GM19455 (cell line): ENCODE results near the gene ZNF124.

Experiments
- ATAC-seq: cut with Tn5 transposase; IDR thresholded peaks from one replicate; pipeline ENCODE4 v1.9.1; 2021; ENCODE audit not compliant: unreplicated experiment

The ZNF124 gene

GRCh38 chr1:247113733-247114271 is 58.0 kb downstream of the ZNF124 start:
- no peak for ATAC-seq

- no peak for ATAC-seq
These were observed 58.7 kb downstream of the ZNF124 start for GRCh38 chr1:247113094-247113497.

- ATAC-seq = no peak
These were observed 59.4 kb downstream of the ZNF124 start for GRCh38 chr1:247112479-247112781.

- ATAC-seq = no peak
These were observed 59.9 kb downstream of the ZNF124 start for GRCh38 chr1:247111700-247112478.

GRCh38 chr1:247111259-247111699 is 60.5 kb downstream of the ZNF124 start:
- no peak for ATAC-seq

- ATAC-seq = no peak
These were observed 61.1 kb downstream of the ZNF124 start for GRCh38 chr1:247110627-247111258.

GRCh38 chr1:247107694-247108093 is 64.1 kb downstream of the ZNF124 start:
- no peak for ATAC-seq

GRCh38 chr1:247105966-247106365 is 65.9 kb downstream of the ZNF124 start:
- no peak for ATAC-seq
